HuH-7 (cell line): Measurements from ENCODE around the gene NEK7.
A peak's percentile ranks its signal among the peaks of the same experiment; 100 is the strongest.

Experiments
- DNase-seq: peaks from one replicate; pipeline ENCODE4 v3.0.0; 2011; ENCODE audit warnings: low spot score

The NEK7 gene

GRCh38 chr1:198147216-198147615, 9.6 kb upstream of the NEK7 start:
- DNase-seq: no peak

GRCh38 chr1:198150369-198150768, 6.4 kb upstream of the NEK7 start:
- DNase-seq: no peak

GRCh38 chr1:198151688-198152087, 5.1 kb upstream of the NEK7 start:
- no peak for DNase-seq

DNA sequence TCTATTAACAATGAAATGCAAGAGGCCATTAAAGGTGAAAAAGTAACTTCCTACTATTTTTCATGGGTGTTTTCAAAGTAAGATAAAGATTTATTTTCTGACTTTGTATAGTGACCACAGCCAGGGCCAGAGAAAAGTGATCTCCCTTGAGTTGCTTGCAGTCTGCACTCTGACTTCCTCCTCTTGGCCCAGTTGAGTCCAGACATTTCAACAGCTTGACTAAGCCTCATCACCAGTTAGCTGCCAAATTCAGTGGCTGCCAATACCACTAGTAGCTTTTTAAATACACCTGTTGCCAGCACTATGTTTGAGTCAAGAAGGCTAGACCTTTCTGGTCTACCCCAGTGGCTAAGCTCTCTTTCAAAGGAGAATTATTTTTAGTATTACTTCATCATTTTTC, 3.7 kb upstream of the NEK7 start:
- DNase-seq: no peak

- DNase-seq: no peak
Measured at GRCh38 chr1:198153804-198154203, 3.0 kb upstream of the NEK7 start.

GRCh38 chr1:198155253-198155652, 1.5 kb upstream of the NEK7 start:
- DNase-seq: no peak

- DNase-seq: peak; percentile 65
Measured at GRCh38 chr1:198156111-198156744, 570 bp upstream of the NEK7 start.

DNA sequence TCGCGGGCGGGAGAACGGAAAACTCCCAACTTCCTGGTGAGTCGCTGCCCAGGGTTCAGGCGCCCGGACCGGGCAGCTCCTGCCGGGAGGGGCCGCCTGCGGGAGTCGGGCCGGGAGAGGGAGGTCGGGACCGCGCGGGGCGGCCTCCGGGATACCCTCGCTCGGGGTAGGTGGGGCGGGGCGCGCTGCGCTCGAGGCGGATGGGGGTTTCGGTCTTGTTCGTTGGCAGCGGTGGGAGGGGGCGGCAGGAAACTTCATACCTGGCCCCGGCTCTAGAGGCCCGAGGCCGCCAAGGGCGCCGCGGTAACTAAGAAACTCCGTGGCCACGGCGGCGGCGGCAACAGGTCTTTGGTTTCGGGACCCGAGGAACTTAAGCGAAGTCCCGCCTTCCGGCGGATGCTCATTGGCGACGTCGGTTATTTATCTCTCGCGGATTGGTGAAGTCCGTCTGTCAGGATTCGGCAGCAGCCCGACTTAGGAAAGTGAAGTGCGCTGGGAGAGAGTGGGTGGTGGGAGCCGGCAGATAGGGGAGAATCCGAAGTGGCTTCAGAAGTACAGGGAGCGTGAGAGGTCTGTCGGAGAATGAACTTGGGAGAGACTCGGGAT, 546 bp downstream of the NEK7 start:
- DNase-seq: peak; percentile 85

- DNase-seq: peak; percentile 20
Measured at GRCh38 chr1:198157847-198158725, 1.3 kb downstream of the NEK7 start.

GRCh38 chr1:198158735-198159589, 2.2 kb downstream of the NEK7 start:
- DNase-seq: peak; percentile 88

- no peak for DNase-seq
Measured at GRCh38 chr1:198160222-198160621, 3.4 kb downstream of the NEK7 start.

- no peak for DNase-seq
Measured at GRCh38 chr1:198160946-198161614, 4.3 kb downstream of the NEK7 start.

DNA sequence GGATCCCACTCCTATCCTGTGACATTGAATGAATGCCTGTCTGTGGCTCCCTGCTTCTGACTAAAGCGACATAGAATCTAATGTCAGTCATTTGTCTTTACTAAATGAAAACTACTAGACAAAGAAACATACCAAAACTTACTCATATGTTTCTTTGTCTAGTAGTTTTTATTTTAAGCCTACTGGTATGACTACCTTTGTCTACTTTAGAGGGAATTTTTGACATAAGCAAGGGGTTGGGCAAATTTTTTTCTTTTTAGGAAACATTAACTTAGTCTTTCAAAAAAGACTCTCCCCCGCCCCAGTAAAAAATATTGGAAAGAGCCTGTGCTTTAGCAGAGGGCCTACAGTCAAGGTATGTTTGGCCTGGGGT, 4.9 kb downstream of the NEK7 start:
- DNase-seq: no peak

GRCh38 chr1:198162091-198162767, 5.4 kb downstream of the NEK7 start:
- DNase-seq: peak; percentile 37

- DNase-seq: no peak
Measured at GRCh38 chr1:198165927-198166647, 9.3 kb downstream of the NEK7 start.

- DNase-seq: no peak
Measured at GRCh38 chr1:198166900-198167299, 10.1 kb downstream of the NEK7 start.

DNA sequence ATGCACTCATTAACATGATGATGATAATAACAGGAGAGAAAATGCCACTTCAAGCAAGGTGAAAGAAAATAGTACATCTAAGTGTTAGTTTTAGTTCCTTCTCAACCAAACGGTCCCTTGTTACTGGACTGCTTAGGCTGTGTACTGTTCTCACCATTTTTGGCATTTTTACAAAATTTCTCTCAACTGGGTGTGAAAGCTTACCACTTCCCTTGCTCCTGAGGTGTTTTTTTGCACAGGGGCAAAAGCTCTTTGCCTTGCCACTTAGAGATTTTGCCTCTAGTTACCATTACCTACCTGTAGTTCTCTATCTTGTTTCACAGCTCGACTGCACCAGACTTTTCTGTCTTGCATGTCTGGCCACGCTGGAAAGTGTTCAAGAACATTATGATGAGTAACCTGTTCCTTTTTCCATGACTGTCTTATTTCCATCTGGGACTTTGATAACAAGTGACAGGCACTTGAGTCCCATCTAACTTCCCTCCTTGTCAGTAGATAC, 10.7 kb downstream of the NEK7 start:
- no peak for DNase-seq

DNA sequence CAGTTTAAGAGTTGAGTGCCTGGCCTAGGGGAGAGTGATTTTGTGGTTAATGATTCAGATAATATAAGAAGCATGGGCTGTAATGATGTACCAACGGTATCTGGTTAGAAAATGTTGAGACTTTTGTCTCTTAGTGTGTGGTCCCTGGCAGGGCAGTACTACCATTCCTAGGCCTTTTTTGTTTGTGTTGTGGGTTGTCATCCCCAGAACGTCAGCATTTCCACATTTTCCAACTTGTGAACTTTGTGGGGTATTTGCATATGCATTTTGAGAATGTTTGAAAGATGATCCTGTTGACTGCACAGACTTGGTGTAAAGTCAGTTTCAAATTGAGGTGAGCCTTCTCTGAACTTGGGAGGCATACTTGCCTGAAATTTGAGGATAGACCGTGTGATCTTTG, 11.4 kb downstream of the NEK7 start:
- no peak for DNase-seq

GRCh38 chr1:198169672-198170071, 12.9 kb downstream of the NEK7 start:
- no peak for DNase-seq
